ENCODE measurements around the gene OR11G2. TPM values are rescaled to one million over a fixed set of nuclear protein-coding genes. Genes with fewer than 3 reads are reported as not detected.
"Not testable (repeated sequence)": the region's sequence is repeated elsewhere in the genome, so short reads cannot be mapped to it uniquely, and the experiment has no call there.

The OR11G2 gene
- total RNA-seq, 2 experiments from 2014 or later = not detected

DNA sequence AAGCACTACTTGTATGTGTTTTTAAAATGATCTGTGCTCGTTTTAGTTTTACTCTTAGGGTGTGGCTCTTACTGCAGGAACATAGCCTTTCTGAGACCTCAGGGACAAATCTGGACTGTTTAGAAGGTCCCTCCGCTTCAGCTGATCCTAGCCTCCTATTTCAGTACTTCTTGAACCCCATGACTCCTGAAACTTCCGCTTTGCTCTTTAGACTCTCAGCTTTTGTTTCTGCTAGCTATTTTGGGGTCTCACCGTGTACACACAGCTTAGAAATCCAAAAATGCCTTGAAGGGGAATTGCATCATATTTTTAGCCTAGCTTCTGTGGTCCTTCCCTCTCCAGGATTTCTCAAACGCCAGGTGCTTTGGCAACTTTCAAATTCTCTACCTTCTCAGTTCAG, 8.3 kb downstream of the OR11G2 start:
- intact Hi-C loops (cut with micrococcal nuclease; ENCODE audit: unreplicated experiment) = no loop called here
- Histone ChIP-seq H3K36me3 (ENCODE audit: insufficient read depth, low read length) (no peaks in the 10 kb centered on the region), H2AFZ (ENCODE audit: low read length) (no peak overlapping the region), H3K9me3 (ENCODE audit: low read length) (no peaks in the 10 kb centered on the region), H3K4me3 (ENCODE audit: low read depth, low read length, poor library complexity, severe bottlenecking) (no peak overlapping the region), H3K4me2 (ENCODE audit: low read length) (no peak overlapping the region), H3K9me2 (ENCODE audit: insufficient read depth, low read length) (no peaks in the 10 kb centered on the region), H3K79me2 (ENCODE audit: insufficient read depth, low read depth, low read length) (no peaks in the 10 kb centered on the region), H4K20me1 (ENCODE audit: insufficient read depth, low read length) (no peaks in the 10 kb centered on the region), H3K27ac (ENCODE audit: low read depth, low read length, poor library complexity, severe bottlenecking) (no peak overlapping the region), H3K4me1 (ENCODE audit: insufficient read depth, low read length, poor library complexity, severe bottlenecking) (no peaks in the 10 kb centered on the region)
- no peak for DNase-seq (ENCODE audit: low spot score)
- TF ChIP-seq, protein P1, sequence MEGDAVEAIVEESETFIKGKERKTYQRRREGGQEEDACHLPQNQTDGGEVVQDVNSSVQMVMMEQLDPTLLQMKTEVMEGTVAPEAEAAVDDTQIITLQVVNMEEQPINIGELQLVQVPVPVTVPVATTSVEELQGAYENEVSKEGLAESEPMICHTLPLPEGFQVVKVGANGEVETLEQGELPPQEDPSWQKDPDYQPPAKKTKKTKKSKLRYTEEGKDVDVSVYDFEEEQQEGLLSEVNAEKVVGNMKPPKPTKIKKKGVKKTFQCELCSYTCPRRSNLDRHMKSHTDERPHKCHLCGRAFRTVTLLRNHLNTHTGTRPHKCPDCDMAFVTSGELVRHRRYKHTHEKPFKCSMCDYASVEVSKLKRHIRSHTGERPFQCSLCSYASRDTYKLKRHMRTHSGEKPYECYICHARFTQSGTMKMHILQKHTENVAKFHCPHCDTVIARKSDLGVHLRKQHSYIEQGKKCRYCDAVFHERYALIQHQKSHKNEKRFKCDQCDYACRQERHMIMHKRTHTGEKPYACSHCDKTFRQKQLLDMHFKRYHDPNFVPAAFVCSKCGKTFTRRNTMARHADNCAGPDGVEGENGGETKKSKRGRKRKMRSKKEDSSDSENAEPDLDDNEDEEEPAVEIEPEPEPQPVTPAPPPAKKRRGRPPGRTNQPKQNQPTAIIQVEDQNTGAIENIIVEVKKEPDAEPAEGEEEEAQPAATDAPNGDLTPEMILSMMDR (conservative IDR thresholded peaks at IDR 0.05; ENCODE audit: low read length) = no peak
- TF ChIP-seq EZH2phosphoT487 (IDR thresholded peaks at IDR 0.05; ENCODE audit: borderline replicate concordance, low read depth, low read length) = no peak
- ChIA-PET POLR2A (no interaction called here), CTCF (ENCODE audit: unreplicated experiment) (no interaction called here)
- BruUV-seq (replicated peaks) = no TSS peak

DNA sequence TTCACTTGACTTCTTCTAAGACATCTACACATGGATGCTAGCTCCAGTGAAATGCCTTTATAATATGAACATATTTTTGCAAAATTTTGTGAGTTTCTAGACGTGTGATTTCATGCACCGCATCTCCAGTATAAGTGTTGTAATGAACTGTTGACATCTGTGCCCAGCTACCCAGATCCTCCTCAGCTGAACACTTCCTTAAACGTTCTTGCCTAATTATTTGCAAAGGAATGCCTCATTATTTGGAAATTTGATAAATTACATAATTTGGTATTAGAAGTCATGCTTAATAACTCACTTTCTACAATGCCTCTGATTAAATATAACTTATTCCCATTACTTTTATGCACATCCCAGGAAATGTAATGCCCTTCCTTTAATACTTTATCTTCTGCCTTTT, 14.0 kb downstream of the OR11G2 start:
- BruUV-seq (replicated peaks) = no TSS peak
- no peak for DNase-seq (ENCODE audit: low spot score)
- Histone ChIP-seq H3K4me1 (ENCODE audit: insufficient read depth, low read length, poor library complexity, severe bottlenecking) (no peaks in the 10 kb centered on the region), H4K20me1 (ENCODE audit: insufficient read depth, low read length) (no peaks in the 10 kb centered on the region), H3K4me2 (ENCODE audit: low read length) (no peak overlapping the region), H2AFZ (ENCODE audit: low read length) (no peak overlapping the region), H3K27ac (ENCODE audit: low read depth, low read length, poor library complexity, severe bottlenecking) (no peak overlapping the region), H3K9me3 (ENCODE audit: low read length) (no peaks in the 10 kb centered on the region), H3K4me3 (ENCODE audit: low read depth, low read length, poor library complexity, severe bottlenecking) (no peak overlapping the region), H3K79me2 (ENCODE audit: insufficient read depth, low read depth, low read length) (no peaks in the 10 kb centered on the region), H3K9me2 (ENCODE audit: insufficient read depth, low read length) (no peaks in the 10 kb centered on the region), H3K36me3 (ENCODE audit: insufficient read depth, low read length) (no peaks in the 10 kb centered on the region)
- ChIA-PET POLR2A (no interaction called here), CTCF (ENCODE audit: unreplicated experiment) (no interaction called here)
- intact Hi-C loops (cut with micrococcal nuclease; ENCODE audit: unreplicated experiment) = no loop called here
- TF ChIP-seq, protein P1 (conservative IDR thresholded peaks at IDR 0.05; ENCODE audit: low read length) = no peak
- no peak for TF ChIP-seq EZH2phosphoT487 (IDR thresholded peaks at IDR 0.05; ENCODE audit: borderline replicate concordance, low read depth, low read length)

DNA sequence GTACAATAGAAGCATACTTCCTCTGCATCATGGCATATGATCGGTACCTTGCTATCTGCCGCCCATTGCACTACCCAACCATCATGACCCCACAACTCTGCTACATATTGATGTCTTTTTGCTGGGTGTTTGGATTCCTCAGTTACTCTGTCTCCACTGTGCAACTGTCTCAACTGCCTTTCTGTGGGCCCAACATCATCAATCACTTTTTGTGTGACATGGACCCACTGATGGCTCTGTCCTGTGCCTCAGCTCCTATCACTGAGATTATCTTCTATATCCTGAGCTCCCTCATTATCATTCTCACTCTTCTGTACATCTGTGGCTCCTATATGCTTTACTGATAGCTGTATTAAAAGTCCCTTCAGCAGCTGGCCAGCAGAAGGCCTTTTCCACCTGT, 18.9 kb downstream of the OR11G2 start:
- H3K4me1 ChIP-seq (ENCODE audit: insufficient read depth, low read length, poor library complexity, severe bottlenecking) = no peaks in the 10 kb centered on the region
- H3K36me3 ChIP-seq (ENCODE audit: insufficient read depth, low read length) = no peaks in the 10 kb centered on the region
- H3K9me2 ChIP-seq (ENCODE audit: insufficient read depth, low read length) = no peaks in the 10 kb centered on the region
- H2AFZ ChIP-seq (ENCODE audit: low read length) = no peak overlapping the region
- no peaks in the 10 kb centered on the region for H3K9me3 ChIP-seq (ENCODE audit: low read length)
- ChIA-PET POLR2A (no interaction called here), CTCF (ENCODE audit: unreplicated experiment) (no interaction called here)
- no peaks in the 10 kb centered on the region for H4K20me1 ChIP-seq (ENCODE audit: insufficient read depth, low read length)
- TF ChIP-seq, protein P1 (conservative IDR thresholded peaks at IDR 0.05; ENCODE audit: low read length) = no peak
- no peak for TF ChIP-seq EZH2phosphoT487 (IDR thresholded peaks at IDR 0.05; ENCODE audit: borderline replicate concordance, low read depth, low read length)
- H3K27ac ChIP-seq (ENCODE audit: low read depth, low read length, poor library complexity, severe bottlenecking) = no peak overlapping the region
- H3K4me2 ChIP-seq (ENCODE audit: low read length) = no peak overlapping the region
- H3K4me3 ChIP-seq (ENCODE audit: low read depth, low read length, poor library complexity, severe bottlenecking) = no peak overlapping the region
- DNase-seq (ENCODE audit: low spot score) = no peak
- intact Hi-C loops (cut with micrococcal nuclease; ENCODE audit: unreplicated experiment) = no loop called here
- H3K79me2 ChIP-seq (ENCODE audit: insufficient read depth, low read depth, low read length) = no peaks in the 10 kb centered on the region
- no TSS peak for BruUV-seq (replicated peaks)

DNA sequence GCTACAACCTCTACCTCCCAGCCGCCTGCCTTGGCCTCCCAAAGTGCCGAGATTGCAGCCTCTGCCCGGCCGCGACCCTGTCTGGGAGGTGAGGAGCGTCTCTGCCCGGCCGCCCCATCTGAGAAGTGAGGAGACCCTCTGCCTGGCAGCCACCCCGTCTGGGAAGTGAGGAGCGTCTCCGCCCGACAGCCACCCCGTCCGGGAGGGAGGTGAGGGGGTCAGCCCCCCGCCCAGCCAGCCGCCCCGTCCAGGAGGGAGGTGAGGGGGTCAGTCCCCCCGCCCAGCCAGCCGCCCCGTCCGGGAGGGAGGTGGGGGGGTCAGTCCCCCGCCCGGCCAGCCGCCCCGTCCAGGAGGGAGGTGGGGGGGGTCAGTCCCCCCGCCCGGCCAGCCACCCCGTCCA, 21.7 kb downstream of the OR11G2 start:
- H3K4me2 ChIP-seq (ENCODE audit: low read length); H3K27ac ChIP-seq (ENCODE audit: low read depth, low read length, poor library complexity, severe bottlenecking); intact Hi-C loops (cut with micrococcal nuclease; ENCODE audit: unreplicated experiment); H3K9me2 ChIP-seq (ENCODE audit: insufficient read depth, low read length); BruUV-seq (replicated peaks); H3K9me3 ChIP-seq (ENCODE audit: low read length); H3K4me3 ChIP-seq (ENCODE audit: low read depth, low read length, poor library complexity, severe bottlenecking); POLR2A ChIA-PET; H4K20me1 ChIP-seq (ENCODE audit: insufficient read depth, low read length); H3K4me1 ChIP-seq (ENCODE audit: insufficient read depth, low read length, poor library complexity, severe bottlenecking); DNase-seq (ENCODE audit: low spot score); H2AFZ ChIP-seq (ENCODE audit: low read length); H3K79me2 ChIP-seq (ENCODE audit: insufficient read depth, low read depth, low read length); H3K36me3 ChIP-seq (ENCODE audit: insufficient read depth, low read length); CTCF ChIA-PET (ENCODE audit: unreplicated experiment): not testable (repeated sequence)
